ENCODE results near the gene C1orf226. TPM values are rescaled to one million over a fixed set of nuclear protein-coding genes. Genes with fewer than 3 reads are reported as not detected.

Gene C1orf226
- total RNA-seq, 4 donors from 2014 or later, result 3.3 to 18.9 (median 11.6) TPM

DNA sequence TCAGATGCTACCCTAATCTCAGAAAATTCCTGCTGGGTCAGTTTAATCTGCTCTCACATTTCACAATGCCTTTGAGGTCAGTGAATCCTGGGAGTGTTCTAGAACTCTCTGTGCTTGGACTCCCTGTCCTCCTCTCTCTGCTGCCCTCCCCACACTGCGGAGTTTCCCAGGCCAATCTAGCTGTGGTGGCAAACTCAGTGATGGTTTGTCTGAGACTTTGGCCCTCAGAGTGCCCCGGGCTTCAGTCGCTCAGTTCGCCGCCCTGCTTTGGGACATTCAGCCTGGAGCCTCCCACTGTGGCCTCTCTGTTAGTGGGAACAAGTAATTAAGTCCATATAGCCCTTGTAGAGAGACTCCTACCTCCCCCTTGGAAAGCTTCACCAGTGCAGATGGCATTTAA is 7.1 kb downstream of the C1orf226 start:
- H3K27ac ChIP-seq (replicated peaks in 1 of 4), result no peak overlapping the region
- intact Hi-C loops (cut with DNase I), result no loop called here
- H3K27me3 ChIP-seq, result peaks cover 0 to 8% (median 0%) of the 10 kb centered on the region in 4 donors
- H3K4me1 ChIP-seq, result peaks cover 0 to 6% (median 2%) of the 10 kb centered on the region in 4 donors
- no peak for DNase-seq (ENCODE audit: extremely low spot score)
- H3K4me3 ChIP-seq, result no peak overlapping the region
- WGBS, result 95% methylated on average over 5 of the region's 5 CpGs
- no peaks in the 10 kb centered on the region for H3K9me3 ChIP-seq
- TF ChIP-seq EP300 (IDR thresholded peaks at IDR 0.05) (no peak), POLR2AphosphoS5 (IDR thresholded peaks at IDR 0.05) (no peak), POLR2A (IDR thresholded peaks at IDR 0.05; ENCODE audit: low read depth) (no peak)
- TF ChIP-seq, protein P1, sequence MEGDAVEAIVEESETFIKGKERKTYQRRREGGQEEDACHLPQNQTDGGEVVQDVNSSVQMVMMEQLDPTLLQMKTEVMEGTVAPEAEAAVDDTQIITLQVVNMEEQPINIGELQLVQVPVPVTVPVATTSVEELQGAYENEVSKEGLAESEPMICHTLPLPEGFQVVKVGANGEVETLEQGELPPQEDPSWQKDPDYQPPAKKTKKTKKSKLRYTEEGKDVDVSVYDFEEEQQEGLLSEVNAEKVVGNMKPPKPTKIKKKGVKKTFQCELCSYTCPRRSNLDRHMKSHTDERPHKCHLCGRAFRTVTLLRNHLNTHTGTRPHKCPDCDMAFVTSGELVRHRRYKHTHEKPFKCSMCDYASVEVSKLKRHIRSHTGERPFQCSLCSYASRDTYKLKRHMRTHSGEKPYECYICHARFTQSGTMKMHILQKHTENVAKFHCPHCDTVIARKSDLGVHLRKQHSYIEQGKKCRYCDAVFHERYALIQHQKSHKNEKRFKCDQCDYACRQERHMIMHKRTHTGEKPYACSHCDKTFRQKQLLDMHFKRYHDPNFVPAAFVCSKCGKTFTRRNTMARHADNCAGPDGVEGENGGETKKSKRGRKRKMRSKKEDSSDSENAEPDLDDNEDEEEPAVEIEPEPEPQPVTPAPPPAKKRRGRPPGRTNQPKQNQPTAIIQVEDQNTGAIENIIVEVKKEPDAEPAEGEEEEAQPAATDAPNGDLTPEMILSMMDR (IDR thresholded peaks at IDR 0.05), result no peak
- peaks cover 0 to 4% (median under 1%) of the 10 kb centered on the region in 4 donors for H3K36me3 ChIP-seq

DNA sequence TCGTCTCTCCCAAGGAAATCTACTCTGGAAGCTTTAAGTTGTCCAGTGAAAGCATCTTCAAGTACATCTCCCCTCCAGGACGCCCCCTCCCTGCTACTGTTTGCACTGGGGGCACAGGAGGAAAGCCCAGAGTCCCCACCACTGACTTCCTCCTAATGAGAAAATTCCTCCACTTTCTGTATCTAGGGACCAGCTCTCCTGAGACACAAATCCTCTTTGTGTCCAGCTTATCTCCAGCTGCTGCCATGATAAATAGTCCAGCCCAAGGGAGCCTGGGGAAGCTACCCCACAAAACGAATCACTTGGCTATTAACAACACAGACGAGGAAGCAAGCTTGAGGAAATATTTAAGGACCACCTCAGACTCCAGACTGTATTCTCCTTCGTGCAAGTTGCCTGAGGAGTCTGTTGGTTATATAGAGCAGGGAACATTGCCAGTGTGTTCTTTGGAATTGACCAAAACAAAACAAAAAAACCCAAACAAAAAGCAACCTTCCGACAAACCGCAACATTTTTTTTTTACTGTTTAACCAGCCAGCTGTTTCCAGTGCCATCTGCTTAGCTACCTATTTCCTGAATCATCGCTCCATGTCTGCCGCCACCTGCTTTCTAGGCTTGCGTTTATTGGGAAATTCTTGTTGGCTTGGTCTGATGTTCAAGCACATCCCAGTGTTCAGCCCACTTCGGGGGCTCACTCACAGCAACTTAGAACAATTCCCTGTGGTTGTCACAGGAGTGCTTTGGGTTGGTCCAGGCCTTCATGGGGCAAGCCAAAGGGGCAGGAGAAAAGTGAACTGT is 7.7 kb downstream of the C1orf226 start:
- WGBS, result 58% methylated on average over 11 of the region's 11 CpGs
- intact Hi-C loops (cut with DNase I), result no loop called here
- TF ChIP-seq POLR2AphosphoS5 (IDR thresholded peaks at IDR 0.05) (no peak), POLR2A (IDR thresholded peaks at IDR 0.05; ENCODE audit: low read depth) (no peak), EP300 (IDR thresholded peaks at IDR 0.05) (no peak)
- TF ChIP-seq, protein P1 (IDR thresholded peaks at IDR 0.05), result no peak
- peak; percentile 79 for DNase-seq (ENCODE audit: extremely low spot score)
- Histone ChIP-seq H3K4me1 (peaks cover 0 to 6% (median 2%) of the 10 kb centered on the region in 4 donors), H3K36me3 (no peaks in the 10 kb centered on the region), H3K27me3 (peaks cover 0 to 12% (median 0%) of the 10 kb centered on the region in 4 donors), H3K4me3 (no peak overlapping the region), H3K9me3 (no peaks in the 10 kb centered on the region), H3K27ac (replicated peaks in 1 of 4) (no peak overlapping the region)

DNA sequence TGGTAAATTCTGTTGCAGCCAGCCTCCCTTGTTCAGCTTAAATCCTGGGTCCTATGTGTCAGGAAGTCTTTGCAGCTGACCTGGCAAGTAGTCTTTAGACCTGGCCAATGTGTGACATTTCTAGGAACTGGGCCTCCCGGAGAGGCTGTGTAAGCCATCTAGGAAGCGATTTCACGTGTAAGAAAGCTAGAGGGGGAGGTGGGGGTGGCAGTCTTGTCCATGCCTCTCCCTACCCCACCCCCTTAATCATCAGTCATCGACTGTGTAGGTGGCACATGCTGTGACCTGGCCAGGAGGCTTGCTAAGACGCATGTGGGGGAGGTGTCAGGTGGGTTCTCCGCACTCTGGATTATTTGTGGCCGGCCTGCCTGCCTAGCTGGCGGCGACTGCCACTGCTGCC is 8.4 kb downstream of the C1orf226 start:
- Histone ChIP-seq H3K27me3 (peaks cover 0 to 19% (median 0%) of the 10 kb centered on the region in 4 donors), H3K4me1 (peaks cover 0 to 6% (median 2%) of the 10 kb centered on the region in 4 donors), H3K36me3 (no peaks in the 10 kb centered on the region), H3K4me3 (no peak overlapping the region), H3K9me3 (no peaks in the 10 kb centered on the region), H3K27ac (replicated peaks in 1 of 4) (no peak overlapping the region)
- peak; percentile 37 for DNase-seq (ENCODE audit: extremely low spot score)
- intact Hi-C loops (cut with DNase I), result no loop called here
- TF ChIP-seq EP300 (IDR thresholded peaks at IDR 0.05), result no peak
- no peak for TF ChIP-seq POLR2AphosphoS5 (IDR thresholded peaks at IDR 0.05)
- TF ChIP-seq, protein P1 (IDR thresholded peaks at IDR 0.05), result no peak
- TF ChIP-seq POLR2A (IDR thresholded peaks at IDR 0.05; ENCODE audit: low read depth), result no peak
- 75% methylated on average over 9 of the region's 9 CpGs for WGBS

DNA sequence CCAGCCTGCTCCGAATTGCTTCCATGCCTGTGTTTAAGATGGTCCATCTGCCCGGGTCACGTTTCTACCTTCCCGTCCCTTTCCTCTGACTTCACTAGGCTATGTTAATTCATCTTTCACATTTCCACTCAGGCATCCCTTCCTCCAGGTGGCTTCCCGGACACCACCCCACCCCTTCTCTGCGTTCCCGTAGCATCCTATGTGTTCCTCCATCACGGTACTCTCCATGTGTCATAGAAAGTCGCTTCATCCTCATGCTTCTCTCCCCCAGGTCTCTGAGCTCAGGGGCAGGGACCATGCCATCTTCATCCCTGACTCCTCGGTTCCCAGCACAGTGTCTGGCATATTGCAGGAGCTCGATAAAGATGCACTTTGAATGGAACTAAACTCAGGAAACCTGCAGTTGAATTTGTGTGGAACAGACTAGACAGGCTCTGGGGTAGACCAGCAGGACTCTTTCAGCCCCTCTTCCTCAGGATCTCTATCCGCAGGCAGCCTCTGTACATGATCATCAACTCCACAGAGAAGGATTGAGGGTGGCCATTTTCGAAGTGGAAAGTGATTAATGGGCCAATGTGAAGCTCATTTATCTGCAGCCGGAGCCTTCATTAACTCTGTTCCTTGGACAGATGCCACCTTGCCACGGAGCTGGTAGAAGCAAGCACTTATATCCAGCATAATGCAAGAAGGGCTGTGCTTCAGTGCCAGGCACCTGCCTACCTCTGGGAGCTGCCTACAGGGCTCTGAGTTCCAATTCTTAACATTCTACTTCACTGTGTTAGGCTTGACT is 9.1 kb downstream of the C1orf226 start:
- no peak overlapping the region for H3K27ac ChIP-seq (replicated peaks in 1 of 4)
- intact Hi-C loops (cut with DNase I), result no loop called here
- peaks cover 0 to 20% (median 0%) of the 10 kb centered on the region in 4 donors for H3K27me3 ChIP-seq
- no peak for TF ChIP-seq POLR2AphosphoS5 (IDR thresholded peaks at IDR 0.05)
- no peak for TF ChIP-seq EP300 (IDR thresholded peaks at IDR 0.05)
- TF ChIP-seq, protein P1 (IDR thresholded peaks at IDR 0.05), result no peak
- TF ChIP-seq POLR2A (IDR thresholded peaks at IDR 0.05; ENCODE audit: low read depth), result no peak
- peak; percentile 80 for DNase-seq (ENCODE audit: extremely low spot score)
- no peaks in the 10 kb centered on the region for H3K36me3 ChIP-seq
- 77% methylated on average over 15 of the region's 15 CpGs for WGBS
- no peak overlapping the region for H3K4me3 ChIP-seq
- peaks cover 0 to 6% (median 2%) of the 10 kb centered on the region in 4 donors for H3K4me1 ChIP-seq
- H3K9me3 ChIP-seq, result no peaks in the 10 kb centered on the region

Measured in esophagus muscularis mucosa (tissue), 4 donors.